Measurements from ENCODE around the gene EXOC1. TPM values are rescaled to one million over a fixed set of nuclear protein-coding genes. Genes with fewer than 3 reads are reported as not detected.
A peak's percentile ranks its signal among the peaks of the same experiment; 100 is the strongest.

EXOC1 gene
- total and polyA plus RNA-seq, 9 of the 15 experiments (the other 6 are each of a cell fraction or from before 2014, with no cell fraction given): 16.0 to 45.5 (median 26.2) TPM

GRCh38 chr4:55948726-55949481 is 95.5 kb downstream of the EXOC1 start, which contains the start of gene CEP135 (continued):
- TF ChIP-seq ZBTB40 (IDR thresholded peaks at IDR 0.05) (peak; percentile 78), ZBTB40 (CRISPR knock-in tag; IDR thresholded peaks at IDR 0.05) (no peak), GATAD2B (IDR thresholded peaks at IDR 0.05; ENCODE audit: borderline replicate concordance) (peak; percentile 69; the same call in 1 of the 2 replicates), JUN (IDR thresholded peaks at IDR 0.05; ENCODE audit: borderline replicate concordance, low read depth, low read length) (no peak), JUN (CRISPR knock-in tag; IDR thresholded peaks at IDR 0.05; ENCODE audit: borderline replicate concordance) (no peak), GABPB1 (CRISPR knock-in tag; IDR thresholded peaks at IDR 0.05) (peak; percentile 87), NONO (IDR thresholded peaks at IDR 0.05; ENCODE audit: low read depth in 2 of 2, low read length in 1 of 2) (peak; percentile 60 to 89; a peak in 3 of 4 replicates), JUND (IDR thresholded peaks at IDR 0.05; ENCODE audit: borderline replicate concordance, low read depth, low read length) (peak; percentile 31), JUND (tag; IDR thresholded peaks at IDR 0.05; ENCODE audit: borderline replicate concordance, low read depth, low read length) (no peak; the same call in 2 of the 3 replicates), SAP30 (IDR thresholded peaks at IDR 0.05; ENCODE audit: borderline replicate concordance, insufficient read depth, low read depth, low read length, poor library complexity, severe bottlenecking) (peak; percentile 94), ZBTB7A (IDR thresholded peaks at IDR 0.05; ENCODE audit: borderline replicate concordance, control insufficient read depth, low read depth, low read length) (peak; percentile 87; the same call in 1 of the 2 replicates), ZNF764 (CRISPR knock-in tag; IDR thresholded peaks at IDR 0.05; ENCODE audit: low read depth) (no peak), GABPB2 (CRISPR knock-in tag; conservative IDR thresholded peaks at IDR 0.05) (no peak), SOX6 (IDR thresholded peaks at IDR 0.05) (peak; percentile 66), FOXM1 (IDR thresholded peaks at IDR 0.05; ENCODE audit: low read depth) (no peak), FOXM1 (CRISPR knock-in tag; IDR thresholded peaks at IDR 0.05; ENCODE audit: low read depth) (0 out of 2 replicates have a peak, but pooled peaks have one; percentile 40), ZNF76 (CRISPR knock-in tag; IDR thresholded peaks at IDR 0.05; ENCODE audit: borderline replicate concordance) (0 out of 2 replicates have a peak, but pooled peaks have one; percentile 62), NCOA6 (IDR thresholded peaks at IDR 0.05) (peak; percentile 64), MYBL2 (IDR thresholded peaks at IDR 0.05; ENCODE audit: low read depth) (peak; percentile 71), MYBL2 (CRISPR knock-in tag; IDR thresholded peaks at IDR 0.05; ENCODE audit: borderline replicate concordance) (no peak)

Measured in K562 (cell line).